Caco-2 (cell line): Measurements from ENCODE around the gene NPAS2. TPM values are rescaled to one million over a fixed set of nuclear protein-coding genes. Genes with fewer than 3 reads are reported as not detected.

ENCODE experiments used
- BruUV-seq: library from RNA; stranded (reverse); fragments of 400-500 nt; replicated peaks from 2 replicates; lab custom pipeline; 2021; lab: Mats Ljungman, UMichigan
- CTCF ChIA-PET: fragments of 300-600 bp; sonication (Branson Sonifier 250); formaldehyde crosslinking; loops from one replicate; lab custom pipeline; 2022; ENCODE audit warnings: antibody characterized with exemption; lab: Charles Lee
- POLR2A ChIA-PET: fragments of 300-600 bp; sonication (Branson Sonifier 250); formaldehyde crosslinking; loops from one replicate; lab custom pipeline; 2022; ENCODE audit warnings: antibody characterized with exemption; lab: Charles Lee
- DNase-seq, 2 experiments: peaks; one replicate each; pipeline versions ENCODE4 v3.0.0 to v3.0.0-alpha.2; 2020 to 2022
- H3K27me3 ChIP-seq: replicated peaks from 2 replicates; pipeline ENCODE4 v1.6.0; 2011; ENCODE audit warnings: low read length; ENCODE audit not compliant: control insufficient read depth, insufficient read depth
- H3K36me3 ChIP-seq: 2 replicates; pipeline ENCODE4 v1.5.1; 2011; ENCODE audit warnings: low read length; ENCODE audit not compliant: control insufficient read depth, insufficient read depth
- H3K4me1 ChIP-seq: fragments of 250-450 bp; sonication (Bioruptor Pico); 2 replicates; pipeline ENCODE4 v1.5.1; 2020; ENCODE audit warnings: mild to moderate bottlenecking
- H3K4me3 ChIP-seq: 2 replicates; pipeline ENCODE4 v1.5.1; 2011; ENCODE audit warnings: low read depth, mild to moderate bottlenecking, control low read depth, low read length
- H3K9me3 ChIP-seq: fragments of 250-450 bp; sonication (Bioruptor Pico); 2 replicates; pipeline ENCODE4 v1.5.1; 2020; ENCODE audit warnings: mild to moderate bottlenecking, moderate library complexity
- H3K27ac Mint-ChIP-seq: one replicate; pipeline ENCODE4 v1.8.0; 2022; ENCODE audit warnings: mixed read lengths; ENCODE audit not compliant: unreplicated experiment
- H3K27me3 Mint-ChIP-seq: one replicate; pipeline ENCODE4 v1.8.0; 2022; ENCODE audit warnings: mixed read lengths; ENCODE audit not compliant: insufficient read depth, unreplicated experiment
- H3K36me3 Mint-ChIP-seq: one replicate; pipeline ENCODE4 v1.8.0; 2022; ENCODE audit warnings: mild to moderate bottlenecking, mixed read lengths; ENCODE audit not compliant: insufficient read depth, unreplicated experiment
- H3K4me1 Mint-ChIP-seq: one replicate; pipeline ENCODE4 v1.8.0; 2022; ENCODE audit warnings: low read depth, mixed read lengths; ENCODE audit not compliant: unreplicated experiment
- H3K4me3 Mint-ChIP-seq: one replicate; pipeline ENCODE4 v1.8.0; 2022; ENCODE audit warnings: mild to moderate bottlenecking, moderate library complexity, mixed read lengths; ENCODE audit not compliant: unreplicated experiment
- H3K9me3 Mint-ChIP-seq: one replicate; pipeline ENCODE4 v1.8.0; 2022; ENCODE audit warnings: mixed read lengths; ENCODE audit not compliant: unreplicated experiment
- intact Hi-C: fragments of 100-400 bp; cut with micrococcal nuclease; formaldehyde crosslinking; loops from one replicate; pipeline ENCODE4 v1.10.0; 2022; ENCODE audit not compliant: unreplicated experiment
- total RNA-seq: library from RNA; stranded (reverse); gene quantifications from 2 replicates; pipeline ENCODE4 v1.2.3, GENCODE V29; 2022
- TF ChIP-seq, protein P1 (sequence below), 2 experiments: fragments of 200-600 bp in 1 of 2; IDR thresholded peaks; 1 replicate in 1 of 2; 2 replicates in 1 of 2; pipeline versions ENCODE4 v1.5.1 to v1.8.0; 2011 to 2022; ENCODE audit warnings: antibody characterized with exemption in 1 of 2, control low read depth in 1 of 2, inconsistent platforms in 1 of 2, low read depth in 1 of 2, low read length in 1 of 2, mild to moderate bottlenecking in 1 of 2, moderate library complexity in 1 of 2; ENCODE audit not compliant: insufficient read depth in 1 of 2, severe bottlenecking in 1 of 2, unreplicated experiment in 1 of 2

Gene NPAS2
- total RNA-seq, 1 experiment from 2014 or later, result 2.8 TPM

- H3K27me3 ChIP-seq, result no peaks in the 10 kb centered on the region
- Mint-ChIP-seq H3K4me3 (no peak overlapping the region), H3K9me3 (no peaks in the 10 kb centered on the region), H3K27ac (no peak overlapping the region), H3K4me1 (peaks cover 7% of the 10 kb centered on the region), H3K27me3 (no peaks in the 10 kb centered on the region), H3K36me3 (peaks cover 9% of the 10 kb centered on the region)
- CTCF ChIA-PET, result no interaction called here
- TF ChIP-seq, protein P1, sequence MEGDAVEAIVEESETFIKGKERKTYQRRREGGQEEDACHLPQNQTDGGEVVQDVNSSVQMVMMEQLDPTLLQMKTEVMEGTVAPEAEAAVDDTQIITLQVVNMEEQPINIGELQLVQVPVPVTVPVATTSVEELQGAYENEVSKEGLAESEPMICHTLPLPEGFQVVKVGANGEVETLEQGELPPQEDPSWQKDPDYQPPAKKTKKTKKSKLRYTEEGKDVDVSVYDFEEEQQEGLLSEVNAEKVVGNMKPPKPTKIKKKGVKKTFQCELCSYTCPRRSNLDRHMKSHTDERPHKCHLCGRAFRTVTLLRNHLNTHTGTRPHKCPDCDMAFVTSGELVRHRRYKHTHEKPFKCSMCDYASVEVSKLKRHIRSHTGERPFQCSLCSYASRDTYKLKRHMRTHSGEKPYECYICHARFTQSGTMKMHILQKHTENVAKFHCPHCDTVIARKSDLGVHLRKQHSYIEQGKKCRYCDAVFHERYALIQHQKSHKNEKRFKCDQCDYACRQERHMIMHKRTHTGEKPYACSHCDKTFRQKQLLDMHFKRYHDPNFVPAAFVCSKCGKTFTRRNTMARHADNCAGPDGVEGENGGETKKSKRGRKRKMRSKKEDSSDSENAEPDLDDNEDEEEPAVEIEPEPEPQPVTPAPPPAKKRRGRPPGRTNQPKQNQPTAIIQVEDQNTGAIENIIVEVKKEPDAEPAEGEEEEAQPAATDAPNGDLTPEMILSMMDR (IDR thresholded peaks at IDR 0.05; ENCODE audit: insufficient read depth in 1 of 2, low read depth in 1 of 2, low read length in 1 of 2, severe bottlenecking in 1 of 2, unreplicated experiment in 1 of 2), result no peak
- POLR2A ChIA-PET, result no interaction called here
- no TSS peak for BruUV-seq
- intact Hi-C loops, result no loop called here
- H3K4me1 ChIP-seq, result no peaks in the 10 kb centered on the region
- H3K9me3 ChIP-seq, result no peaks in the 10 kb centered on the region
- H3K36me3 ChIP-seq, result peaks cover 1% of the 10 kb centered on the region
- no peak for DNase-seq
- H3K4me3 ChIP-seq, result no peak overlapping the region
Measured at GRCh38 chr2:101040761-101041160, 220.8 kb downstream of the NPAS2 start.

DNA sequence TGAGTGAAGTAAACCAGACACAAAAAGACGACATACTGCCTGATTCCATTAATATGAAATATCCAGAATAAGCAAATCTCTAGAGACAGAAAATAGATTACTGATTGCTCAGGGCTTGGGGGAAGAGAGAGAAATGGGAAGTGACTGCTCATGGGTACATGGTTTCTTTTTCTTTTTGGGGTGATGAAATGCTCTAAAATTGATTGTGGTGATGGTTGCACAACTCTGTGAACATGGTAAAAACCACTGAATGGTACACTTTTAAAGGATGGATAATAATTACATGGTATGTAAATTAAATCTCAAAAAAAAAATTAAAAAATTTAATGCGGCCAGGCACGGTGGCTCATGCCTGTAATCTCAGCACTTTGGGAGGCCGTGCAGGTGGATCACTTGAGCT is 221.5 kb downstream of the NPAS2 start:
- no peak overlapping the region for H3K27ac Mint-ChIP-seq
- DNase-seq, result no peak
- POLR2A ChIA-PET, result no interaction called here
- H3K36me3 Mint-ChIP-seq, result peaks cover 9% of the 10 kb centered on the region
- TF ChIP-seq, protein P1 (IDR thresholded peaks at IDR 0.05; ENCODE audit: insufficient read depth in 1 of 2, low read depth in 1 of 2, low read length in 1 of 2, severe bottlenecking in 1 of 2, unreplicated experiment in 1 of 2), result no peak
- BruUV-seq, result no TSS peak
- no peaks in the 10 kb centered on the region for H3K27me3 Mint-ChIP-seq
- intact Hi-C loops, result no loop called here
- no peaks in the 10 kb centered on the region for H3K27me3 ChIP-seq
- H3K4me1 ChIP-seq, result no peaks in the 10 kb centered on the region
- H3K9me3 ChIP-seq, result no peaks in the 10 kb centered on the region
- CTCF ChIA-PET, result no interaction called here
- peaks cover 1% of the 10 kb centered on the region for H3K36me3 ChIP-seq
- H3K4me3 ChIP-seq, result no peak overlapping the region
- H3K9me3 Mint-ChIP-seq, result no peaks in the 10 kb centered on the region
- peaks cover 7% of the 10 kb centered on the region for H3K4me1 Mint-ChIP-seq
- H3K4me3 Mint-ChIP-seq, result no peak overlapping the region

DNA sequence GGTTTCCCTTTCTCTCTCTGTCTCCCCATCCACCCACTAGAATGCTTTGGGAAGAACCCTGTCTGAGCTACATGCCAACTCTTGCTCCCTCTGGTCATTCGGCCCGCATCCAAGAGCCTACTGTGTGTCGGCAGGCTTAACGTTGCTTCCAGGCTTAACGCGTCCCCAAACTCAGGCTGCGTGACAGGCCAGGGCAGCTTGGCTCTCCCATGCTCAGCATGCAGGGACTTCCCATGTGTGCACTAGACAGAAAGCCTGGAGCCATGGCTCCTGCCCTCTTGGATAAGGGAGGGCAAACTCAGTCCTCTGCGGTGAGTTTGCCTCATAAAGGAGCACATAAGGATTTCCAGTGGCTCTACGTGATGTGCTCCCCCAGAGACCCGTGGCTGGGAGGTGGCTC is 225.4 kb downstream of the NPAS2 start:
- no peak for DNase-seq
- Mint-ChIP-seq H3K27me3 (no peaks in the 10 kb centered on the region), H3K4me1 (no peaks in the 10 kb centered on the region), H3K27ac (no peak overlapping the region), H3K9me3 (no peaks in the 10 kb centered on the region), H3K36me3 (peaks cover 21% of the 10 kb centered on the region), H3K4me3 (no peak overlapping the region)
- Histone ChIP-seq H3K9me3 (no peaks in the 10 kb centered on the region), H3K36me3 (no peaks in the 10 kb centered on the region; the same call in 1 of the 2 replicates), H3K4me1 (no peaks in the 10 kb centered on the region), H3K4me3 (no peak overlapping the region), H3K27me3 (no peaks in the 10 kb centered on the region)
- ChIA-PET POLR2A (no interaction called here), CTCF (no interaction called here)
- TF ChIP-seq, protein P1 (IDR thresholded peaks at IDR 0.05; ENCODE audit: insufficient read depth in 1 of 2, low read depth in 1 of 2, low read length in 1 of 2, severe bottlenecking in 1 of 2, unreplicated experiment in 1 of 2), result no peak
- BruUV-seq, result no TSS peak
- intact Hi-C loops, result no loop called here

Other genes with a start within 250 kb of the NPAS2 start
- 2,026 and 2,057 TPM in 2 replicates for gene RPL31, start 182.2 kb downstream of the NPAS2 start, total RNA-seq